B cell (primary cell): ENCODE data around the gene VSIG10L2.

Experiments
- EZH2 ChIP-seq: IDR thresholded peaks from 2 replicates; pipeline ENCODE4 v1.6.1; 2012; ENCODE audit warnings: borderline replicate concordance, low read depth, mild to moderate bottlenecking, moderate library complexity, low read length; ENCODE audit not compliant: insufficient read depth, poor library complexity, severe bottlenecking
- TF ChIP-seq, protein P1 (sequence below): fragments of 200-600 bp; IDR thresholded peaks from one replicate; pipeline ENCODE4 v1.8.0; 2022; ENCODE audit warnings: antibody characterized with exemption, mild to moderate bottlenecking

DNA sequence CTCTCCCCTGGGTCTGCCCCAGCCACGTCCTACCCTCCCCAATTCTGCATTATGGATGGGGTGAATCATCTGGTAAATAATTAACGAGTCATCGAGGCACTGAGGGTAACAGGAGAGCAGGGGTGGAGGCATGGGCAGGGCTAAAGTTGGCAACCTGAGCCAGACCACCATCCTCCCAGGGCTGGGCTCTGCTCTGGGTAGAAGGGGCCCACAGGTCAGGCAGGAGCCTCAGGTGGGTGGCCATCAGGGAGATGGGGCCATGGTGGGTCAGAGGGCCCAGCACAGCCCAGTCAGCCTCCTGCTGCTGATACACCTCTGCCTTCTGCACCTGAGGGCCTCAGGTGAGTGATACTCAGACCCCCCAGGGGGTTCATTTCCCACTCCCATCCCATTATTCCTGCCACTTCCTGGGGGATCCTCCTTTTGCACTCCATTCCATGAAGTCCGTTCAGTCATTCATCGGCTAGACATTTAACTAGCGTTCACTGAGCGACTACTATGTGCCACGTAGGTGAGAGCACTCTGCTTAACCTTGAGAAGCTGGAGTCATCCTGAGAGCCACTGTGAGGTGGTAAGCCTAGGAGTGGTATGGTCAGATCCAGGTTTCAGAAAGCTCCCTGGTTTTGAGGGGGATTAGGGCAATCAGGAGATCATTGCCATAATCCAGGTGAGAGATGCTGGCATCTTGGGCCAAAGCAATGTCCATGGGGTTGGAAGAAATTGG is at the start of gene VSIG10L2:
- TF ChIP-seq EZH2: no peak
- TF ChIP-seq, protein P1, sequence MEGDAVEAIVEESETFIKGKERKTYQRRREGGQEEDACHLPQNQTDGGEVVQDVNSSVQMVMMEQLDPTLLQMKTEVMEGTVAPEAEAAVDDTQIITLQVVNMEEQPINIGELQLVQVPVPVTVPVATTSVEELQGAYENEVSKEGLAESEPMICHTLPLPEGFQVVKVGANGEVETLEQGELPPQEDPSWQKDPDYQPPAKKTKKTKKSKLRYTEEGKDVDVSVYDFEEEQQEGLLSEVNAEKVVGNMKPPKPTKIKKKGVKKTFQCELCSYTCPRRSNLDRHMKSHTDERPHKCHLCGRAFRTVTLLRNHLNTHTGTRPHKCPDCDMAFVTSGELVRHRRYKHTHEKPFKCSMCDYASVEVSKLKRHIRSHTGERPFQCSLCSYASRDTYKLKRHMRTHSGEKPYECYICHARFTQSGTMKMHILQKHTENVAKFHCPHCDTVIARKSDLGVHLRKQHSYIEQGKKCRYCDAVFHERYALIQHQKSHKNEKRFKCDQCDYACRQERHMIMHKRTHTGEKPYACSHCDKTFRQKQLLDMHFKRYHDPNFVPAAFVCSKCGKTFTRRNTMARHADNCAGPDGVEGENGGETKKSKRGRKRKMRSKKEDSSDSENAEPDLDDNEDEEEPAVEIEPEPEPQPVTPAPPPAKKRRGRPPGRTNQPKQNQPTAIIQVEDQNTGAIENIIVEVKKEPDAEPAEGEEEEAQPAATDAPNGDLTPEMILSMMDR: no peak
